IMR-90 (cell line): Measurements from ENCODE around the gene TEAD1. TPM values are rescaled to one million over a fixed set of nuclear protein-coding genes. Genes with fewer than 3 reads are reported as not detected.

Experiments used
- ATAC-seq: fragments of 200-7000 bp; cut with Tn5 transposase; 2 replicates; pipeline ENCODE4 v1.9.1; 2020; ENCODE audit warnings: low read depth, mild to moderate bottlenecking, moderate library complexity
- BruUV-seq: library from RNA; stranded (reverse); fragments of 400-500 nt; replicated peaks from 2 replicates; lab custom pipeline; 2021; lab: Mats Ljungman, UMichigan
- CTCF ChIA-PET: fragments of 300-600 bp; formaldehyde crosslinking; extraction: SDS; loops from one replicate; lab custom pipeline; 2021; ENCODE audit warnings: antibody characterized with exemption; lab: Yijun Ruan, JAX
- POLR2A ChIA-PET: fragments of 300-600 bp; sonication (Branson Sonifier 250); formaldehyde crosslinking; loops from one replicate; lab custom pipeline; 2022; ENCODE audit warnings: antibody characterized with exemption; ENCODE audit not compliant: unreplicated experiment; lab: Charles Lee
- DNase-seq: peaks from one replicate; pipeline ENCODE4 v3.0.0; 2013
- H2AFZ ChIP-seq: replicated peaks from 2 replicates; pipeline ENCODE3; 2013; ENCODE audit warnings: low read length, mild to moderate bottlenecking; ENCODE audit not compliant: poor library complexity
- H2AK5ac ChIP-seq: 2 replicates; pipeline ENCODE4 v1.6.1; 2013; ENCODE audit warnings: low read depth, low read length, inconsistent platforms
- H2AK9ac ChIP-seq: replicated peaks from 2 replicates; pipeline ENCODE3; 2013; ENCODE audit warnings: mild to moderate bottlenecking, low read depth, low read length, moderate library complexity; ENCODE audit not compliant: poor library complexity
- H2BK120ac ChIP-seq: 2 replicates; pipeline ENCODE4 v1.6.1; 2013; ENCODE audit warnings: low read depth, low read length, inconsistent platforms
- H2BK15ac ChIP-seq: 3 replicates; pipeline ENCODE4 v1.6.1; 2013; ENCODE audit warnings: low read depth, low read length, inconsistent platforms
- H2BK20ac ChIP-seq: 2 replicates; pipeline ENCODE4 v1.6.1; 2013; ENCODE audit warnings: low read depth, mild to moderate bottlenecking, inconsistent platforms, low read length, moderate library complexity
- H2BK5ac ChIP-seq: 2 replicates; pipeline ENCODE4 v1.6.1; 2013; ENCODE audit warnings: mild to moderate bottlenecking, low read depth, low read length, inconsistent platforms; ENCODE audit not compliant: poor library complexity, severe bottlenecking
- H3K14ac ChIP-seq: replicated peaks from 2 replicates; pipeline ENCODE4 v1.6.1; 2013; ENCODE audit warnings: low read depth, low read length, inconsistent platforms
- H3K18ac ChIP-seq: 2 replicates; pipeline ENCODE4 v1.6.1; 2013; ENCODE audit warnings: low read depth, low read length, control low read depth
- H3K23ac ChIP-seq: 2 replicates; pipeline ENCODE4 v1.6.1; 2013; ENCODE audit warnings: low read depth, low read length, inconsistent platforms
- H3K27ac ChIP-seq: 2 replicates; pipeline ENCODE4 v1.5.1; 2013; ENCODE audit warnings: mild to moderate bottlenecking, control low read depth, low read length; ENCODE audit not compliant: insufficient read depth
- H3K27me3 ChIP-seq: 2 replicates; pipeline ENCODE4 v1.6.1; 2013; ENCODE audit warnings: low read length; ENCODE audit not compliant: control insufficient read depth, insufficient read depth
- H3K36me3 ChIP-seq: 2 replicates; pipeline ENCODE4 v1.6.1; 2013; ENCODE audit warnings: low read length, mixed read lengths; ENCODE audit not compliant: control insufficient read depth, insufficient read depth
- H3K4ac ChIP-seq: 2 replicates; pipeline ENCODE4 v1.6.1; 2013; ENCODE audit warnings: low read depth, low read length, inconsistent platforms
- H3K4me1 ChIP-seq: 2 replicates; pipeline ENCODE4 v1.6.1; 2013; ENCODE audit warnings: low read length, mixed read lengths; ENCODE audit not compliant: control insufficient read depth, insufficient read depth
- H3K4me2 ChIP-seq: 2 replicates; pipeline ENCODE4 v1.6.1; 2013; ENCODE audit warnings: low read depth, mild to moderate bottlenecking, control low read depth, low read length, moderate library complexity
- H3K4me3 ChIP-seq: 2 replicates; pipeline ENCODE4 v1.5.1; 2013; ENCODE audit warnings: low read depth, mild to moderate bottlenecking, control low read depth, low read length, moderate library complexity; ENCODE audit not compliant: insufficient read depth
- H3K56ac ChIP-seq: 2 replicates; pipeline ENCODE4 v1.6.1; 2013; ENCODE audit warnings: low read length, inconsistent platforms; ENCODE audit not compliant: insufficient read depth; ENCODE audit errors: extremely low read depth
- H3K79me1 ChIP-seq, 2 experiments: 2 replicates each; pipeline ENCODE4 v1.6.1; 2013; ENCODE audit warnings: low read length in 2 of 2, inconsistent platforms in 1 of 2, low read depth in 1 of 2
- H3K9ac ChIP-seq: 2 replicates; pipeline ENCODE4 v1.6.1; 2013; ENCODE audit warnings: low read depth, low read length, control low read depth
- H3K9me1 ChIP-seq: 2 replicates; pipeline ENCODE4 v1.6.1; 2013; ENCODE audit warnings: low read length, inconsistent platforms; ENCODE audit not compliant: insufficient read depth
- H3K9me3 ChIP-seq: 2 replicates; pipeline ENCODE4 v1.6.1; 2013; ENCODE audit warnings: low read length; ENCODE audit not compliant: control insufficient read depth, insufficient read depth
- H4K20me1 ChIP-seq: 2 replicates; pipeline ENCODE4 v1.6.1; 2013; ENCODE audit warnings: low read length, inconsistent platforms; ENCODE audit not compliant: insufficient read depth
- H4K5ac ChIP-seq: 2 replicates; pipeline ENCODE4 v1.6.1; 2013; ENCODE audit warnings: mild to moderate bottlenecking, low read depth, low read length, control low read depth
- H4K8ac ChIP-seq, 2 experiments: 2 replicates each; pipeline ENCODE4 v1.6.1; 2013; ENCODE audit warnings: low read depth in 2 of 2, low read length in 2 of 2, control low read depth in 1 of 2, inconsistent platforms in 1 of 2
- H4K91ac ChIP-seq: 2 replicates; pipeline ENCODE4 v1.6.1; 2013; ENCODE audit warnings: low read depth, low read length, inconsistent platforms; ENCODE audit not compliant: insufficient read depth
- BHLHE40 ChIP-seq: fragments of 150-350 bp; IDR thresholded peaks from 2 replicates; pipeline ENCODE4 v1.6.1; 2016; ENCODE audit warnings: mild to moderate bottlenecking, low read depth, low read length
- CEBPB ChIP-seq: IDR thresholded peaks from 2 replicates; pipeline ENCODE4 v1.6.1; 2012; ENCODE audit warnings: low read depth, low read length, improper control_type of control experiment
- CHD1 ChIP-seq: IDR thresholded peaks from 2 replicates; pipeline ENCODE4 v1.6.1; 2012; ENCODE audit warnings: low read depth, low read length, improper control_type of control experiment
- FOS ChIP-seq: fragments of 150-350 bp; IDR thresholded peaks from 2 replicates; pipeline ENCODE4 v1.6.1; 2016; ENCODE audit warnings: low read depth, low read length
- MAFK ChIP-seq: IDR thresholded peaks from 2 replicates; pipeline ENCODE4 v1.6.1; 2012; ENCODE audit warnings: low read depth, low read length, improper control_type of control experiment
- MAZ ChIP-seq: IDR thresholded peaks from 2 replicates; pipeline ENCODE4 v1.6.1; 2012; ENCODE audit warnings: low read depth, mild to moderate bottlenecking, low read length, improper control_type of control experiment, moderate library complexity, borderline replicate concordance
- MXI1 ChIP-seq: IDR thresholded peaks from 2 replicates; pipeline ENCODE4 v1.6.1; 2012; ENCODE audit warnings: low read depth, mild to moderate bottlenecking, low read length, moderate library complexity, borderline replicate concordance
- NFE2L2 ChIP-seq: fragments of 150-350 bp; IDR thresholded peaks from 2 replicates; pipeline ENCODE4 v1.6.1; 2016; ENCODE audit warnings: low read depth, mild to moderate bottlenecking, low read length
- POLR2A ChIP-seq: IDR thresholded peaks from 2 replicates; pipeline ENCODE4 v1.6.1; 2012; ENCODE audit warnings: mild to moderate bottlenecking, low read depth, low read length
- RAD21 ChIP-seq: IDR thresholded peaks from 2 replicates; pipeline ENCODE4 v1.6.1; 2012; ENCODE audit warnings: low read length, improper control_type of control experiment
- RCOR1 ChIP-seq: IDR thresholded peaks from 2 replicates; pipeline ENCODE4 v1.6.1; 2012; ENCODE audit warnings: mild to moderate bottlenecking, low read length, improper control_type of control experiment; ENCODE audit not compliant: insufficient replicate concordance
- RFX5 ChIP-seq: IDR thresholded peaks from 2 replicates; pipeline ENCODE4 v1.8.0; 2012; ENCODE audit warnings: low read depth, mild to moderate bottlenecking, low read length, moderate library complexity
- SMC3 ChIP-seq: fragments of 150-350 bp; IDR thresholded peaks from 2 replicates; pipeline ENCODE4 v1.6.1; 2016; ENCODE audit warnings: low read depth, mild to moderate bottlenecking, antibody characterized with exemption, low read length, moderate library complexity
- WGBS, 2 experiments: methylation state at CpG; one replicate each; pipeline versions ENCODE4 v1.1.5 to v1.1.7; 2013; ENCODE audit warnings: missing lambda C conversion rate in 2 of 2; ENCODE audit not compliant: insufficient read length in 1 of 2; ENCODE audit errors: extremely low coverage in 2 of 2; 5-methylcytosine and 5-hydroxymethylcytosine counted together
- dilution Hi-C: fragments of 300-500 bp; cut with HindIII; formaldehyde crosslinking; loops from one replicate; pipeline ENCODE4 v1.14.3; 2018; ENCODE audit warnings: low sequenced_read_pairs; ENCODE audit not compliant: unreplicated experiment
- in situ Hi-C: fragments of 300-500 bp; cut with MboI; formaldehyde crosslinking; loops from 3 replicates; pipeline ENCODE4 v1.14.3; 2019; ENCODE audit warnings: low sequenced_read_pairs, inconsistent platforms, mixed read lengths
- intact Hi-C: fragments of 100-400 bp; cut with micrococcal nuclease; formaldehyde crosslinking; loops from 2 replicates; pipeline ENCODE4 v1.10.0; 2022
- polyA plus RNA-seq, 3 experiments: library from polyadenylated mRNA; depleted of rRNA; stranded (reverse); fragments of >200 nt; gene quantifications; 2 replicates each; pipeline ENCODE4 v1.2.3, GENCODE V29; 2012; ENCODE audit warnings: low replicate concordance in 1 of 3
- total RNA-seq: library from RNA; depleted of rRNA; stranded (reverse); fragments of >200 nt; gene quantifications from 2 replicates; pipeline ENCODE4 v1.2.3, GENCODE V29; 2012
- TF ChIP-seq, protein P1 (sequence below): fragments of 150-350 bp; IDR thresholded peaks from 2 replicates; pipeline ENCODE4 v1.6.1; 2017; ENCODE audit warnings: mild to moderate bottlenecking, antibody characterized with exemption, low read length, low read depth
- TF ChIP-seq, protein P2 (sequence below): fragments of 150-350 bp; IDR thresholded peaks from 2 replicates; pipeline ENCODE4 v1.6.1; 2016; ENCODE audit warnings: low read depth, mild to moderate bottlenecking, low read length, moderate library complexity, borderline replicate concordance
- TF ChIP-seq, protein P3 (sequence below): conservative IDR thresholded peaks from 2 replicates; pipeline ENCODE4 v1.5.1; 2012; ENCODE audit warnings: mild to moderate bottlenecking, low read depth, low read length, improper control_type of control experiment

The TEAD1 gene
- total and polyA plus RNA-seq, 2 of the 4 experiments (the other 2 are of a cell fraction) = 51.8 to 69.2 TPM

DNA sequence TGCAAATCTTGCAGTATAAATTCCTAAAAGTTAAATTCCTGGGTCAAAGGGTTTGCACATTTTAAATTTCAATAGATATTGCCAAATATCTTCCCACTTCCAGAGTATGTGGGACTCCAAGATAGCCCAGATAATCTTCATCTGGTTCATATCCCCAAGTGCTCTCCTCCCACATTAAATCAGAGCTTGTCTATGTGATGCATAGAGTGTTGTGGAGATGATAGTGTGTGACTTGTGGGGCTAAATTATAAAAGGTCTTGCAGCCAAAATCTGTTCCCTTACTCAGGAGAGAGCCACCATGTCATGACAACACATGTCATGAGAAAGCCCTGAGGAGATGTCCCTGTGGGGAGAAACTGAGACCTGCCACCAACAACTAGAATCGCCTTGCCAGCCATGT lies 39.9 kb upstream of the TEAD1 start:
- H3K9me3 ChIP-seq = no peaks in the 10 kb centered on the region
- dilution Hi-C loops = no loop called here
- POLR2A ChIA-PET = no interaction called here

More for the DNA sequence above, 39.9 kb upstream of the TEAD1 start:
- H2BK5ac ChIP-seq = no peak overlapping the region
- no peaks in the 10 kb centered on the region for H4K20me1 ChIP-seq
- no peak overlapping the region for H3K9ac ChIP-seq
- H3K4me2 ChIP-seq = no peak overlapping the region
- DNase-seq = no peak
- in situ Hi-C loops (no loop called here), intact Hi-C loops (no loop called here)
- no peaks in the 10 kb centered on the region for H3K9me1 ChIP-seq
- WGBS, 2 experiments = no CpG with 5 or more reads among the region's 1 CpG
- H3K36me3 ChIP-seq = no peaks in the 10 kb centered on the region
- H3K14ac ChIP-seq = no peak overlapping the region
- H3K4ac ChIP-seq = no peak overlapping the region
- no peak overlapping the region for H4K8ac ChIP-seq
- H2BK20ac ChIP-seq = no peak overlapping the region
- H4K91ac ChIP-seq = no peak overlapping the region
- no peak overlapping the region for H2BK15ac ChIP-seq
- H2AFZ ChIP-seq = no peak overlapping the region
- TF ChIP-seq FOS = no peak
- TF ChIP-seq RCOR1 = no peak
- TF ChIP-seq POLR2A = no peak
- TF ChIP-seq RFX5 = no peak
- TF ChIP-seq BHLHE40 = no peak
- TF ChIP-seq MXI1 = no peak
- no peak for TF ChIP-seq RAD21
- TF ChIP-seq, protein P1, sequence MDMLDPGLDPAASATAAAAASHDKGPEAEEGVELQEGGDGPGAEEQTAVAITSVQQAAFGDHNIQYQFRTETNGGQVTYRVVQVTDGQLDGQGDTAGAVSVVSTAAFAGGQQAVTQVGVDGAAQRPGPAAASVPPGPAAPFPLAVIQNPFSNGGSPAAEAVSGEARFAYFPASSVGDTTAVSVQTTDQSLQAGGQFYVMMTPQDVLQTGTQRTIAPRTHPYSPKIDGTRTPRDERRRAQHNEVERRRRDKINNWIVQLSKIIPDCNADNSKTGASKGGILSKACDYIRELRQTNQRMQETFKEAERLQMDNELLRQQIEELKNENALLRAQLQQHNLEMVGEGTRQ = no peak
- TF ChIP-seq MAZ = no peak
- no peak for TF ChIP-seq NFE2L2
- TF ChIP-seq, protein P2, sequence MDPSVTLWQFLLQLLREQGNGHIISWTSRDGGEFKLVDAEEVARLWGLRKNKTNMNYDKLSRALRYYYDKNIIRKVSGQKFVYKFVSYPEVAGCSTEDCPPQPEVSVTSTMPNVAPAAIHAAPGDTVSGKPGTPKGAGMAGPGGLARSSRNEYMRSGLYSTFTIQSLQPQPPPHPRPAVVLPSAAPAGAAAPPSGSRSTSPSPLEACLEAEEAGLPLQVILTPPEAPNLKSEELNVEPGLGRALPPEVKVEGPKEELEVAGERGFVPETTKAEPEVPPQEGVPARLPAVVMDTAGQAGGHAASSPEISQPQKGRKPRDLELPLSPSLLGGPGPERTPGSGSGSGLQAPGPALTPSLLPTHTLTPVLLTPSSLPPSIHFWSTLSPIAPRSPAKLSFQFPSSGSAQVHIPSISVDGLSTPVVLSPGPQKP = no peak
- no peak for TF ChIP-seq CEBPB
- TF ChIP-seq SMC3 = no peak
- TF ChIP-seq, protein P3, sequence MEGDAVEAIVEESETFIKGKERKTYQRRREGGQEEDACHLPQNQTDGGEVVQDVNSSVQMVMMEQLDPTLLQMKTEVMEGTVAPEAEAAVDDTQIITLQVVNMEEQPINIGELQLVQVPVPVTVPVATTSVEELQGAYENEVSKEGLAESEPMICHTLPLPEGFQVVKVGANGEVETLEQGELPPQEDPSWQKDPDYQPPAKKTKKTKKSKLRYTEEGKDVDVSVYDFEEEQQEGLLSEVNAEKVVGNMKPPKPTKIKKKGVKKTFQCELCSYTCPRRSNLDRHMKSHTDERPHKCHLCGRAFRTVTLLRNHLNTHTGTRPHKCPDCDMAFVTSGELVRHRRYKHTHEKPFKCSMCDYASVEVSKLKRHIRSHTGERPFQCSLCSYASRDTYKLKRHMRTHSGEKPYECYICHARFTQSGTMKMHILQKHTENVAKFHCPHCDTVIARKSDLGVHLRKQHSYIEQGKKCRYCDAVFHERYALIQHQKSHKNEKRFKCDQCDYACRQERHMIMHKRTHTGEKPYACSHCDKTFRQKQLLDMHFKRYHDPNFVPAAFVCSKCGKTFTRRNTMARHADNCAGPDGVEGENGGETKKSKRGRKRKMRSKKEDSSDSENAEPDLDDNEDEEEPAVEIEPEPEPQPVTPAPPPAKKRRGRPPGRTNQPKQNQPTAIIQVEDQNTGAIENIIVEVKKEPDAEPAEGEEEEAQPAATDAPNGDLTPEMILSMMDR = no peak
- no peak for TF ChIP-seq MAFK
- TF ChIP-seq CHD1 = no peak
- no peak overlapping the region for H2AK9ac ChIP-seq
- BruUV-seq = no TSS peak
- no peak overlapping the region for H3K23ac ChIP-seq
- no peak overlapping the region for H3K56ac ChIP-seq
- H3K4me1 ChIP-seq = no peaks in the 10 kb centered on the region
- peaks cover 2% of the 10 kb centered on the region for H3K27me3 ChIP-seq
- CTCF ChIA-PET = no interaction called here
- no peak overlapping the region for H3K27ac ChIP-seq
- ATAC-seq = no peak
- H3K18ac ChIP-seq = no peak overlapping the region
- no peaks in the 10 kb centered on the region for H3K79me1 ChIP-seq
- no peak overlapping the region for H4K5ac ChIP-seq
- H2BK120ac ChIP-seq = no peak overlapping the region
- H2AK5ac ChIP-seq = no peak overlapping the region
- no peak overlapping the region for H3K4me3 ChIP-seq
